ENCODE data around the gene RREB1. TPM values are rescaled to one million over a fixed set of nuclear protein-coding genes. Genes with fewer than 3 reads are reported as not detected.

RREB1 gene
- total RNA-seq, 3 donors from 2014 or later: 64.9 to 85.9 (median 74.7) TPM

GRCh38 chr6:7147051-7147671 lies 39.4 kb downstream of the RREB1 start:
- no peak for TF ChIP-seq CTCF (IDR thresholded peaks at IDR 0.05)

GRCh38 chr6:7148100-7148822 lies 40.5 kb downstream of the RREB1 start:
- ATAC-seq: no peak
- H3K9me3 ChIP-seq: no peaks in the 10 kb centered on the region
- no peak overlapping the region for H3K4me3 ChIP-seq
- peaks cover 59% of the 10 kb centered on the region for H3K4me1 ChIP-seq (ENCODE audit: low read depth)
- DNase-seq: no peak
- intact Hi-C loops (cut with DNase I, micrococcal nuclease): no loop called here
- TF ChIP-seq CTCF (IDR thresholded peaks at IDR 0.05): no peak
- no peaks in the 10 kb centered on the region for H3K36me3 ChIP-seq (ENCODE audit: low read depth)

More at GRCh38 chr6:7147051-7147671, 39.4 kb downstream of the RREB1 start:
- no peaks in the 10 kb centered on the region for H3K9me3 ChIP-seq
- H3K4me1 ChIP-seq (ENCODE audit: low read depth): peaks cover 56% of the 10 kb centered on the region
- peak in 1 of 3 donors; percentile 2 for DNase-seq
- ATAC-seq: no peak
- intact Hi-C loops (cut with DNase I, micrococcal nuclease): no loop called here
- no peaks in the 10 kb centered on the region for H3K36me3 ChIP-seq (ENCODE audit: low read depth)
- no peak overlapping the region for H3K4me3 ChIP-seq

GRCh38 chr6:7150381-7151064 lies 42.8 kb downstream of the RREB1 start:
- Histone ChIP-seq H3K36me3 (ENCODE audit: low read depth) (no peaks in the 10 kb centered on the region), H3K4me1 (ENCODE audit: low read depth) (peaks cover 47% of the 10 kb centered on the region), H3K4me3 (no peak overlapping the region), H3K9me3 (no peaks in the 10 kb centered on the region)
- TF ChIP-seq CTCF (IDR thresholded peaks at IDR 0.05): no peak
- intact Hi-C loops (cut with DNase I, micrococcal nuclease): no loop called here
- DNase-seq: peak in 1 of 3 donors; percentile 21
- no peak for ATAC-seq

GRCh38 chr6:7151381-7151780 lies 43.6 kb downstream of the RREB1 start:
- no peaks in the 10 kb centered on the region for H3K36me3 ChIP-seq (ENCODE audit: low read depth)
- intact Hi-C loops (cut with DNase I, micrococcal nuclease): no loop called here
- no peak overlapping the region for H3K4me3 ChIP-seq
- no peak for DNase-seq
- no peak for TF ChIP-seq CTCF (IDR thresholded peaks at IDR 0.05)
- H3K4me1 ChIP-seq (ENCODE audit: low read depth): peaks cover 44% of the 10 kb centered on the region
- no peaks in the 10 kb centered on the region for H3K9me3 ChIP-seq
- no peak for ATAC-seq

GRCh38 chr6:7152462-7152861 lies 44.7 kb downstream of the RREB1 start:
- no peak for TF ChIP-seq CTCF (IDR thresholded peaks at IDR 0.05)
- Histone ChIP-seq H3K4me3 (no peak overlapping the region), H3K4me1 (ENCODE audit: low read depth) (peaks cover 39% of the 10 kb centered on the region), H3K36me3 (ENCODE audit: low read depth) (no peaks in the 10 kb centered on the region), H3K9me3 (no peaks in the 10 kb centered on the region)
- peak; percentile 70 for ATAC-seq
- peak in 1 of 3 donors; percentile 33 for DNase-seq
- intact Hi-C loops (cut with DNase I, micrococcal nuclease): no loop called here

All from mucosa of descending colon (tissue), 3 donors.